Measurements from ENCODE around the gene YEATS2.

The YEATS2 gene

DNA sequence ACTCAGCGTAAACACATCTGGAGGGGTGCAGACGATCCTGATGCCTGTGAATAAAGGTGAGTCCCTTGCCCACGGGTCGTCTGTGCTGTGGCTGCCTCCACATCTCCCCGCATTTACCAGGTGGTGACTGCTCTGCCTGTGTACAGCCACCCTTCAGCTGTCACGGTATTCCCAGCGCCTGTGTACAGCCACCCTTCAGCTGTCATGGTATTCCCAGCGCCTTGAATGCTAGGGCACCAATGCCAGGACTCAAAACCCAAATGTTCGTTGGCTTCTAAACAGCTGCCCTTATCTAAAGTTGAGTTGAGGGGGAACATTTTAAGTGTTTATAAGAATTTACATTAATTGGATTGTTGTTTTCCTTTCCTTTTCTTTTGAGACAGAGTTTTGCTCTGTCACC is 100.4 kb downstream of the YEATS2 start:
- Histone ChIP-seq H3K4me3 (ENCODE audit: severe bottlenecking) (no peak overlapping the region), H3K4me1 (ENCODE audit: insufficient read depth, poor library complexity, severe bottlenecking) (no peaks in the 10 kb centered on the region), H3K9me3 (ENCODE audit: severe bottlenecking) (no peaks in the 10 kb centered on the region), H3K27ac (ENCODE audit: poor library complexity, severe bottlenecking) (no peak overlapping the region), H3K27me3 (ENCODE audit: insufficient read depth, poor library complexity, severe bottlenecking) (no peaks in the 10 kb centered on the region), H3K36me3 (ENCODE audit: low read depth) (peaks cover 81% of the 10 kb centered on the region)
- TF ChIP-seq, protein P1, sequence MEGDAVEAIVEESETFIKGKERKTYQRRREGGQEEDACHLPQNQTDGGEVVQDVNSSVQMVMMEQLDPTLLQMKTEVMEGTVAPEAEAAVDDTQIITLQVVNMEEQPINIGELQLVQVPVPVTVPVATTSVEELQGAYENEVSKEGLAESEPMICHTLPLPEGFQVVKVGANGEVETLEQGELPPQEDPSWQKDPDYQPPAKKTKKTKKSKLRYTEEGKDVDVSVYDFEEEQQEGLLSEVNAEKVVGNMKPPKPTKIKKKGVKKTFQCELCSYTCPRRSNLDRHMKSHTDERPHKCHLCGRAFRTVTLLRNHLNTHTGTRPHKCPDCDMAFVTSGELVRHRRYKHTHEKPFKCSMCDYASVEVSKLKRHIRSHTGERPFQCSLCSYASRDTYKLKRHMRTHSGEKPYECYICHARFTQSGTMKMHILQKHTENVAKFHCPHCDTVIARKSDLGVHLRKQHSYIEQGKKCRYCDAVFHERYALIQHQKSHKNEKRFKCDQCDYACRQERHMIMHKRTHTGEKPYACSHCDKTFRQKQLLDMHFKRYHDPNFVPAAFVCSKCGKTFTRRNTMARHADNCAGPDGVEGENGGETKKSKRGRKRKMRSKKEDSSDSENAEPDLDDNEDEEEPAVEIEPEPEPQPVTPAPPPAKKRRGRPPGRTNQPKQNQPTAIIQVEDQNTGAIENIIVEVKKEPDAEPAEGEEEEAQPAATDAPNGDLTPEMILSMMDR (IDR thresholded peaks at IDR 0.05; ENCODE audit: poor library complexity, severe bottlenecking), result no peak
- DNase-seq (ENCODE audit: low spot score) (no peak), ATAC-seq (ENCODE audit: low read depth) (peak; percentile 10; the same call in 1 of the 3 replicates)

DNA sequence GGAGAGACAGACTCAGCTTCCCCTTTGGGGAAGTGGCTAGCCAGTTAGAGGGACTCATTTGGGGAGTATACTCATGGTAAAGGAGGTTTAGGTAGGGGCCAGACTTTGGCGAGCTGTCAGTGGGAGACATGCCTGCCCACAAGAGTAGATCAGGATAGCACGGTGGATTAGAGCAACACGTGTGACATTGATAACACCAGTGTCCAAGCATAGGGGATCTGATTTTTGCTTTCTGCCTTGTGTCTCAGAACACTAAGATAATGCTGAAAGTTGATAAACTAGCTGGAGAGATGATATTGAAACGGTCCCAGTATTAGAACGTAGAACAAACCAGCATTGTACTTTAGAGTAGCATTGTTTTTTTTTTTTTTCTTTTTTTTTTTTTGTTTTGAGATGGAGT is 101.9 kb downstream of the YEATS2 start:
- no peak for DNase-seq (ENCODE audit: low spot score)
- Histone ChIP-seq H3K4me1 (ENCODE audit: insufficient read depth, poor library complexity, severe bottlenecking) (no peaks in the 10 kb centered on the region), H3K27ac (ENCODE audit: poor library complexity, severe bottlenecking) (no peak overlapping the region), H3K27me3 (ENCODE audit: insufficient read depth, poor library complexity, severe bottlenecking) (no peaks in the 10 kb centered on the region), H3K36me3 (ENCODE audit: low read depth) (peaks cover 83% of the 10 kb centered on the region), H3K4me3 (ENCODE audit: severe bottlenecking) (no peak overlapping the region), H3K9me3 (ENCODE audit: severe bottlenecking) (no peaks in the 10 kb centered on the region)
- TF ChIP-seq, protein P1 (IDR thresholded peaks at IDR 0.05; ENCODE audit: poor library complexity, severe bottlenecking), result no peak
- ATAC-seq (ENCODE audit: low read depth), result no peak

DNA sequence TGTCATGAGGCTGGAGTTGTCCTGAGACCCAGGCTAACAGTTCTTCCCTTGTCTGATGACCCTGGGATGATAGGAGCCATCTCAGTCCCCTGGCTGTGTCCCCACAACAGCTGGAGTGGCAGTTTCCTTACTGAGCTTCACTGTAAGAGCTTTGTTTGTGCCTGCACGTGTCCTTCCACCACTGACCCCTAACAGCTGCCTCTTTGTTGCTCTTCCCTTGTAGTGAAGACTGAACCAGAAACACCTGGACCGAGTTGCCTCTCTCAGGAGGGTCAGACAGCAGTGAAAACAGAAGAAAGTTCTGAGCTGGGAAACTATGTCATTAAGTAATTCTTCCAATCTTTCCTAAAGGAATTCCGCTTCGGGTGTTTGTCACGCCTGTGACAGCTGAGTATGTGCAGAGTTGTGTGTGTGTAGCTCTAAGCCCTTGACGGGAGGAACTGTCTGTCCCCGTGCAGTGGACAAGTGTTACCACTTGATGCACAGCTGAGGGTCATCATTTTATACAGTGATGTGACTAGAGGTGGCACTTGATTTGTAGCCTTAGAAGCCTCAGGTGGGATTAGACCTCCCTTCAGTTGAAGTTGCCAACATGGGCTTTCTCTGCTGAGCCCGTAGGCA is 102.8 kb downstream of the YEATS2 start:
- TF ChIP-seq, protein P1 (IDR thresholded peaks at IDR 0.05; ENCODE audit: poor library complexity, severe bottlenecking), result no peak
- Histone ChIP-seq H3K4me1 (ENCODE audit: insufficient read depth, poor library complexity, severe bottlenecking) (no peaks in the 10 kb centered on the region), H3K36me3 (ENCODE audit: low read depth) (peaks cover 87% of the 10 kb centered on the region), H3K9me3 (ENCODE audit: severe bottlenecking) (no peaks in the 10 kb centered on the region), H3K27me3 (ENCODE audit: insufficient read depth, poor library complexity, severe bottlenecking) (no peaks in the 10 kb centered on the region), H3K27ac (ENCODE audit: poor library complexity, severe bottlenecking) (no peak overlapping the region), H3K4me3 (ENCODE audit: severe bottlenecking) (no peak overlapping the region)
- ATAC-seq (ENCODE audit: low read depth) (no peak), DNase-seq (ENCODE audit: low spot score) (no peak)

DNA sequence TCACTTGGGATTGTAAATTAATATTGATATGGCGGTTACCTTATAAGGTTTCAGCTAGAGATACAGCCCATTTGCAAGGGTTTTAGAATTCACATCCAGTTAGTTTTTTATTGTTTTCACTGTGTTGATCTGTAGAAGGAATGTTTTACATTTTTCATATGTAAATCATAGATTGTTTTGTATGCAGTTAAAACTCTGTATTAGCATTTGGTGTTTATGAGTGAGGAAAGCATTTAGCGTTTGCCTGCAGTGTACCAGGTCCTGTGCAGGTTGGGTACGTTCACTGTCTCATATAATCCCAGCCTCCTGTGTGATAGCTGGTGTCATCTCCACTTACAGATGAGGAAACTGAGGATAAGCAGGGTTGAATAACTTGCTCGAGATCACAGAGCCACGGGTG is 104.0 kb downstream of the YEATS2 start:
- DNase-seq (ENCODE audit: low spot score) (no peak), ATAC-seq (ENCODE audit: low read depth) (no peak)
- Histone ChIP-seq H3K4me1 (ENCODE audit: insufficient read depth, poor library complexity, severe bottlenecking) (no peaks in the 10 kb centered on the region), H3K36me3 (ENCODE audit: low read depth) (peaks cover 87% of the 10 kb centered on the region), H3K27ac (ENCODE audit: poor library complexity, severe bottlenecking) (no peak overlapping the region), H3K27me3 (ENCODE audit: insufficient read depth, poor library complexity, severe bottlenecking) (no peaks in the 10 kb centered on the region), H3K4me3 (ENCODE audit: severe bottlenecking) (no peak overlapping the region), H3K9me3 (ENCODE audit: severe bottlenecking) (no peaks in the 10 kb centered on the region)
- TF ChIP-seq, protein P1 (IDR thresholded peaks at IDR 0.05; ENCODE audit: poor library complexity, severe bottlenecking), result no peak

DNA sequence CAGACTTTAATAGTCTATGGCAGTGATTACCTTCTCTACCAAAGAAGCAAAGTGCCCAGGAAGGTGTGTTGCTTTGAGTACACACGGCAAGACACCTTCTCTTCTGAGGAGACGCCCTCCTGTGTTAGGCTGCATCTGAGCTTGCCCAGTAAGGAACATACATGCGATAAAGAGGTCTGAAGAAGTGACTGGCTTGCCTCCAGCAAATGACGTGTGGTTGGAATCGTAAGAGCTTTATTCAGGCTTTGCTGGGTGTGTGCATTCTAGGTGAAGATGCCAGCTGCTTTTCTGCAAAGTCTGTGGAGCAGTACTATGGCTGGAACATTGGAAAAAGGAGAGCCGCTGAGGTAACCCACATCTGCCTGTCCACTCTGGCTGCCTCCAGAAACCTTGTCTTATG is 105.4 kb downstream of the YEATS2 start:
- ATAC-seq (ENCODE audit: low read depth), result no peak
- no peaks in the 10 kb centered on the region for H3K4me1 ChIP-seq (ENCODE audit: insufficient read depth, poor library complexity, severe bottlenecking)
- DNase-seq (ENCODE audit: low spot score), result peak; percentile 8
- H3K9me3 ChIP-seq (ENCODE audit: severe bottlenecking), result no peaks in the 10 kb centered on the region
- TF ChIP-seq, protein P1 (IDR thresholded peaks at IDR 0.05; ENCODE audit: poor library complexity, severe bottlenecking), result no peak
- peaks cover 86% of the 10 kb centered on the region for H3K36me3 ChIP-seq (ENCODE audit: low read depth)
- H3K27ac ChIP-seq (ENCODE audit: poor library complexity, severe bottlenecking), result no peak overlapping the region
- no peaks in the 10 kb centered on the region for H3K27me3 ChIP-seq (ENCODE audit: insufficient read depth, poor library complexity, severe bottlenecking)
- H3K4me3 ChIP-seq (ENCODE audit: severe bottlenecking), result no peak overlapping the region

Data from RWPE2 (cell line).